ENCODE measurements around the gene ELOVL1. TPM values are rescaled to one million over a fixed set of nuclear protein-coding genes. Genes with fewer than 3 reads are reported as not detected.
A peak's percentile ranks its signal among the peaks of the same experiment; 100 is the strongest.

The ELOVL1 gene
- total RNA-seq, 2 experiments from 2014 or later: 56.0 to 72.1 TPM

DNA sequence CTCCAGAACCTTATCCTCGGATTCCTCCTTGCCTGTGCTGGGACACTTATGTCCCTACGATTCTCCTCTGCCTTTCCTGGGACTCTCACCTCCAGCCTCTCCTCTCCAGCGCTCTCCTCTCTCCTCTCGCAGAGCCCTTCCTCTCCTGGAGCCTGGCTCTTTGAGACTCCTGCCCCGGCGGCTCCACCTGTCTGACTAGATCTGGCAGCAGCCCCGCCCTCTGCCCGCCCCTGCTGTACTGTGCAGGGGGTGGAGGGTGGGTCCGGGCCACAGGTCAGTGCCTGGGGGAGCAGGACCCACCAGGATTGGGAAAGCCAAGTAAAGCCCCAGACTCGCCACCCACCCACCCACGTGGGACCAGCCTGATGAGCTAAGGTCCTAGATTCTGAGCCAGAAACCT is 1.6 kb downstream of the ELOVL1 start:
- H3K36me3 Mint-ChIP-seq (ENCODE audit: low read depth): peaks cover 53% of the 10 kb centered on the region
- H3K27me3 Mint-ChIP-seq: no peaks in the 10 kb centered on the region
- H3K27ac Mint-ChIP-seq: peak overlapping the region; percentile 89
- peaks cover 42% of the 10 kb centered on the region for H3K4me1 Mint-ChIP-seq
- peak overlapping the region; percentile 90 for H3K4me3 Mint-ChIP-seq
- DNase-seq (peak; percentile 37), ATAC-seq (no peak)
- ChIA-PET CTCF (no interaction called here), POLR2A (no interaction called here)
- H3K9me3 Mint-ChIP-seq (ENCODE audit: low read depth): no peaks in the 10 kb centered on the region
- intact Hi-C loops (cut with DNase I, micrococcal nuclease): loop anchor here in 1 of 2 experiments (5.0 to 10.0 kb wide), 5 partner anchors 519 to 1269 kb away; partner anchors contain the start of genes ATP6V0B, DPH2, SLC6A9 and YBX1

- peaks cover 58% of the 10 kb centered on the region for H3K36me3 Mint-ChIP-seq (ENCODE audit: low read depth)
- no peaks in the 10 kb centered on the region for H3K9me3 Mint-ChIP-seq (ENCODE audit: low read depth)
- CTCF ChIA-PET: no interaction called here
- ATAC-seq (no peak), DNase-seq (no peak)
- H3K4me3 Mint-ChIP-seq: peak overlapping the region; percentile 90
- POLR2A ChIA-PET: no interaction called here
- no peaks in the 10 kb centered on the region for H3K27me3 Mint-ChIP-seq
- H3K4me1 Mint-ChIP-seq: peaks cover 47% of the 10 kb centered on the region
- intact Hi-C loops (cut with DNase I, micrococcal nuclease): loop anchor here in 1 of 2 experiments (5.0 to 10.0 kb wide), 5 partner anchors 518 to 1269 kb away; partner anchors contain the start of genes ATP6V0B, DPH2, SLC6A9 and YBX1
- H3K27ac Mint-ChIP-seq: peak overlapping the region; percentile 89
Measured at GRCh38 chr1:43365678-43366077, 2.1 kb downstream of the ELOVL1 start.

GRCh38 chr1:43363935-43364525 is 3.8 kb downstream of the ELOVL1 start:
- H3K4me1 Mint-ChIP-seq: peaks cover 50% of the 10 kb centered on the region
- ChIA-PET POLR2A (no interaction called here), CTCF (no interaction called here)
- intact Hi-C loops (cut with DNase I, micrococcal nuclease): loop anchor here in 1 of 2 experiments (10.0 kb wide), 2 partner anchors 671 to 1271 kb away; partner anchors contain the start of gene SLC6A9
- no peaks in the 10 kb centered on the region for H3K27me3 Mint-ChIP-seq
- DNase-seq: no peak
- no peaks in the 10 kb centered on the region for H3K9me3 Mint-ChIP-seq (ENCODE audit: low read depth)
- ATAC-seq: no peak
- H3K27ac Mint-ChIP-seq: peak overlapping the region; percentile 27
- no peak overlapping the region for H3K4me3 Mint-ChIP-seq
- peaks cover 71% of the 10 kb centered on the region for H3K36me3 Mint-ChIP-seq (ENCODE audit: low read depth)

DNA sequence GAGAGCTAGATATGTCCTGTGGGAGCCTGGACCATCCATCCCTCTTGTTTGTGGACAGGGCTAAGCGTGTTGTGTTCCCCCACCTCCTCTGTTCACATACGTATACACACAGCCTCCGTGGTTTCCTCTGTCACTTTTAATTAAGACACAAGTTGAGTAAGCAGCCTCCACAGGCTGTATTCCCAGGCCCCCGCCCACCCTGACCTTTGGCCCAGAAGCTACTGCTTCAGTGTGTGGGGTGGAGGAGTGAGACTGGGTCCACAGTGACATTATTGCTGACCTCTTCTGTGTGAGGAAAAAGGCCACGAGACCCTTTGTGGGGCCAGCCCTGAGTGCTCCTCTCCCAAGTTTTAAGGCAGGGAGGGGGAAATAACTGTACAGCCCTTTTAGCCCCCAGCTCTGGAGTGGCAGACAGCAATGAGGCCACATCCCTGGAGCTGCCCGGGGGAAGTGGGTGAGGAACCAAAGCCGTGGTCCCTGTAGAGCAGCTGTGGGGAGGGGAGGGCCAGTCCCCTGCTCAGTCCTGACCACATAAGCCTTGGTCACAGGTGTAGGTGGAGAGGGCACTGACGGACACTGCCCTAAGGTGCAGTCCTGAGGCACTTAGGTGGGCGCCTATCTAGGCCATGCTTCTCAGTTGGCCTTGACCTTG is 4.4 kb downstream of the ELOVL1 start:
- peaks cover 44% of the 10 kb centered on the region for H3K4me1 Mint-ChIP-seq
- H3K27me3 Mint-ChIP-seq: no peaks in the 10 kb centered on the region
- no peak overlapping the region for H3K4me3 Mint-ChIP-seq
- POLR2A ChIA-PET: no interaction called here
- H3K36me3 Mint-ChIP-seq (ENCODE audit: low read depth): peaks cover 69% of the 10 kb centered on the region
- CTCF ChIA-PET: no interaction called here
- no peaks in the 10 kb centered on the region for H3K9me3 Mint-ChIP-seq (ENCODE audit: low read depth)
- intact Hi-C loops (cut with DNase I, micrococcal nuclease): loop anchor here in 1 of 2 experiments (10.0 kb wide), 2 partner anchors 671 to 1271 kb away; partner anchors contain the start of gene SLC6A9
- DNase-seq: peak; percentile 29
- ATAC-seq: no peak
- peak overlapping the region; percentile 35 for H3K27ac Mint-ChIP-seq

GRCh38 chr1:43360616-43361015 is 7.2 kb downstream of the ELOVL1 start:
- intact Hi-C loops (cut with DNase I, micrococcal nuclease): loop anchor here in 1 of 2 experiments (10.0 kb wide), 2 partner anchors 674 to 1274 kb away; partner anchors contain the start of gene SLC6A9
- ChIA-PET CTCF (interaction anchor here (1.0 kb wide), 1 partner anchor 30 kb away, joined by 3 read pairs; no protein-coding TSS in a partner anchor), POLR2A (no interaction called here)
- no peaks in the 10 kb centered on the region for H3K9me3 Mint-ChIP-seq (ENCODE audit: low read depth)
- DNase-seq (no peak), ATAC-seq (no peak)
- peaks cover 64% of the 10 kb centered on the region for H3K36me3 Mint-ChIP-seq (ENCODE audit: low read depth)
- H3K4me3 Mint-ChIP-seq: peak overlapping the region; percentile 97
- H3K27me3 Mint-ChIP-seq: no peaks in the 10 kb centered on the region
- no peak overlapping the region for H3K27ac Mint-ChIP-seq
- H3K4me1 Mint-ChIP-seq: peaks cover 39% of the 10 kb centered on the region

DNA sequence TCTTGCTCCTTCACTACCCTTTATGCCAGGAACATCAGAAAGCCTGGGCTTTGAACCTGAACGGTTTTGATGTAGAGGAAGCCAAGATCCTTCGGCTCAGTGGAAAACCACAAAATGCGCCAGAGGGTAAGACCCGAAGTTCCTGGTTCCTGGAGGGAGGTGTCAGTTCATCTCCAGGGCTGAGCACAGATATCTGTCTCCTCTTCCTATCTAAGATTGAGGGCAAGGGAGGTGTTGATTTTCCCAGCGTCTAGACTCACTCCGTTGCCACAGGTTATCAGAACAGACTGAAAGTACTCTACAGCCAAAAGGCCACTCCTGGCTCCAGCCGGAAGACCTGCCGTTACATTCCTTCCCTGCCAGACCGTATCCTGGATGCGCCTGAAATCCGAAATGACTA is 8.1 kb downstream of the ELOVL1 start:
- Mint-ChIP-seq H3K9me3 (ENCODE audit: low read depth) (no peaks in the 10 kb centered on the region), H3K27ac (peak overlapping the region; percentile 86), H3K27me3 (no peaks in the 10 kb centered on the region), H3K36me3 (ENCODE audit: low read depth) (peaks cover 56% of the 10 kb centered on the region), H3K4me1 (peaks cover 33% of the 10 kb centered on the region), H3K4me3 (peak overlapping the region; percentile 97)
- POLR2A ChIA-PET: no interaction called here
- CTCF ChIA-PET: interaction anchor here (1.0 kb wide), 1 partner anchor 31 kb away, joined by 3 read pairs; no protein-coding TSS in a partner anchor
- intact Hi-C loops (cut with DNase I, micrococcal nuclease): loop anchor here (2.0 to 10.0 kb wide), 6 partner anchors 95 to 1275 kb away; partner anchors contain the start of genes CFAP57 (in 1 of the 2), EBNA1BP2 (in 1 of the 2), IPO13 (in 1 of the 2) and SLC6A9 (in 1 of the 2)
- no peak for DNase-seq
- ATAC-seq: no peak

DNA sequence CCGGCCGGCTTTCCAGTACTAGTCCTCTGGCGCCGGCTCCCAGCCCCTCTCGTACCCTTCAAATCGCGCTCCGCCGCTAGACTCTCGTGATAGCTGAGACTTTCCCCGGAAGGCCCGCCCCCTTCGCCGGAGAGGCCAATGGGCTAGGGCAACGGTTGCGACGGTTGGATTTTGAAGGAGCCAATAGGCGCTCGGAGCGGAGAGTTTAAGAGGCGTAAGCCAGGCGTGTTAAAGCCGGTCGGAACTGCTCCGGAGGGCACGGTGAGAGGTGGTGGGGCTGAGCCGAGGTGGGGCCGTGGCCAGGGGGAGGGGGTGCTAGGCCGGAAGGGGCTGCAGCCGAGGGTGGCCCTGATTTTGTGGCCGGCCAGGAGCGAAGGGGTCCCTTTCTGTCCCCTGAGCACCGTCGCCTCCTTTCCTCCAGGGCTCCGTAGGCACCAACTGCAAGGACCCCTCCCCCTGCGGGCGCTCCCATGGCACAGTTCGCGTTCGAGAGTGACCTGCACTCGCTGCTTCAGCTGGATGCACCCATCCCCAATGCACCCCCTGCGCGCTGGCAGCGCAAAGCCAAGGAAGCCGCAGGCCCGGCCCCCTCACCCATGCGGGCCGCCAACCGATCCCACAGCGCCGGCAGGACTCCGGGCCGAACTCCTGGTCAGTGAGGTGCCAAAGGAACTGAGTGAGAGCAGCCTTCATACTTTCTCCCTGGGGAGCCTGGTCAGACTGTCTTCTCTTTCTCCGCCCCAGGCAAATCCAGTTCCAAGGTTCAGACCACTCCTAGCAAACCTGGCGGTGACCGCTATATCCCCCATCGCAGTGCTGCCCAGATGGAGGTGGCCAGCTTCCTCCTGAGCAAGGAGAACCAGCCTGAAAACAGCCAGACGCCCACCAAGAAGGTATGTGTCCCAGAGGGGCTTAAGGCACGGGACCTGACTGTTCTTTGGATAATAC is 8.8 kb downstream of the ELOVL1 start, which contains the start of gene CDC20:
Gene CDC20 (plus strand): TSS at position 236 of the 948 bp plus-strand sequence. CDS start 235 bp downstream, at position 471.
- DNase-seq (peak; percentile 99), ATAC-seq (peak; percentile 99)
- intact Hi-C loops (cut with DNase I, micrococcal nuclease): loop anchor here (1.0 to 5.0 kb wide), 12 partner anchors 9 to 588 kb away; partner anchors contain the start of genes ELOVL1 (in 2 of the 2), CFAP57 (in 1 of the 2), EBNA1BP2 (in 1 of the 2) and IPO13 (in 1 of the 2)
- peaks cover 50% of the 10 kb centered on the region for H3K36me3 Mint-ChIP-seq (ENCODE audit: low read depth)
- H3K4me3 Mint-ChIP-seq: peak within 1 kb of the TSS; percentile 97
- ChIA-PET CTCF (interaction anchor here (0.6 to 2.4 kb wide), 9 partner anchors 9 to 291 kb away, joined by 3 to 10 read pairs (median 4); partner anchors contain the start of genes ELOVL1 and KDM4A), POLR2A (interaction anchor here (1.6 kb wide), 1 partner anchor 9 kb away, joined by 14 read pairs; the partner anchor contains the start of gene ELOVL1)
- peaks cover 32% of the 10 kb centered on the region for H3K4me1 Mint-ChIP-seq
- H3K27ac Mint-ChIP-seq: peak within 1 kb of the TSS; percentile 93
- H3K9me3 Mint-ChIP-seq (ENCODE audit: low read depth): no peaks in the 10 kb centered on the region
- no peaks in the 10 kb centered on the region for H3K27me3 Mint-ChIP-seq

DNA sequence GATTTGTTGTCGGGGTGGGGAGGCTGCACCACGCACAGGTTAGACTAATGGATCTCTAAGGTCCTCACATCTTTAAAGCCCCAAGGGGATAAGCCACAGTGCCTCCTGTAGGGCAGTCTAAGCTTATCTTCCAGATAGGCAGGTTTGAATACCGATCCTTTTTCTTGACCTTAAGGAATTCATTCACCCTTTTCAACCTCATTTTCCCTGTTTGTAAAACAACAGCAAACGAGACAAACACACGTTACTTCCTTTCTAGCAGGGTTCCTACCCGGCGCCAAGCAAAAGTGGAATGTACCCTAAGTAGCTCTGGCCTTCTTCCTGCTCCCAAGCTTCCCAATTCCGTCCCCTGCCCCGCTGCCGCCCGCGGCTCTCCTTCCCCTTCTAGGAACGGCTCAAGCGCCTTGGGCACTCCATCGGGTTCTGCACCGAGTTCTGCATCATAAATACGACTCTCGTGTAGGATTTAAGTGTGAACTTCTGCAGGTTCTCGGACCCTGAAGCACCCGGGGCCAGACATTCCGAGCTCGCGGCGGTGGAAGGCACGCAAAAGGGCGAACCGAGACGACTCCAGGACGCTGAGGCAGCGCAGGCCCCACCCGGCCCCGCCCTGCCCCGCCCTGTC is 9.6 kb downstream of the ELOVL1 start:
- ChIA-PET POLR2A (interaction anchor here (1.6 kb wide), 1 partner anchor 9 kb away, joined by 14 read pairs; the partner anchor contains the start of gene ELOVL1), CTCF (interaction anchor here (0.6 to 2.4 kb wide), 11 partner anchors 10 to 291 kb away, joined by 3 to 10 read pairs (median 4); partner anchors contain the start of genes ELOVL1, KDM4A, MED8 and SZT2)
- Mint-ChIP-seq H3K36me3 (ENCODE audit: low read depth) (peaks cover 43% of the 10 kb centered on the region), H3K27ac (peak overlapping the region; percentile 93), H3K4me3 (peak overlapping the region; percentile 97), H3K9me3 (ENCODE audit: low read depth) (no peaks in the 10 kb centered on the region), H3K4me1 (peaks cover 30% of the 10 kb centered on the region), H3K27me3 (no peaks in the 10 kb centered on the region)
- ATAC-seq (peak; percentile 15), DNase-seq (peak; percentile 49)
- intact Hi-C loops (cut with DNase I, micrococcal nuclease): loop anchor here (1.0 to 5.0 kb wide), 12 partner anchors 9 to 589 kb away; partner anchors contain the start of genes ELOVL1 (in 2 of the 2), CFAP57 (in 1 of the 2), EBNA1BP2 (in 1 of the 2) and IPO13 (in 1 of the 2)

DNA sequence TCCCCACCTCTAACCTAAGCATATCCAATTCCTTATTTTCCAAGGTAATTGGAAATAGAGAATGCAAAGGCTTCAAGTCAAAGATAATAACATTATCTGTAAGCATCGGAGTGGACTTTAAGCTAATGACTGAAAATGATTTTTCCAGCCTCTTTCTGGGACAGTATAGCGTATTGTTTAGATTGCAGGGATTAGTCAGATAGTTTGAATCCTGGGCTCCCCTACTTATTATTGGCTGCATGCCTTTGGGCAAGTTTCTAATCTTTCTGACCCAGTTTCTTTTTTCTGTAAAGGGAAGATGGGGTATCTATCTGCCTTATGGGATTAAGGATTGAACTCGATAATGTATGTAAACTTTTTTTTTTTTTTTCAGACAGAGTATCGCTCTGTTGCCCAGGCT is 10.6 kb downstream of the ELOVL1 start:
- CTCF ChIA-PET: interaction anchor here (0.7 to 2.4 kb wide), 5 partner anchors 11 to 1437 kb away, joined by 3 to 10 read pairs (median 4); partner anchors contain the start of genes ELOVL1 and MPL
- H3K4me3 Mint-ChIP-seq: peak overlapping the region; percentile 97
- DNase-seq (no peak), ATAC-seq (no peak)
- intact Hi-C loops (cut with DNase I, micrococcal nuclease): loop anchor here in 1 of 2 experiments (5.0 kb wide), 1 partner anchor 130 kb away; no protein-coding TSS in a partner anchor
- H3K9me3 Mint-ChIP-seq (ENCODE audit: low read depth): no peaks in the 10 kb centered on the region
- POLR2A ChIA-PET: no interaction called here
- peaks cover 36% of the 10 kb centered on the region for H3K36me3 Mint-ChIP-seq (ENCODE audit: low read depth)
- H3K4me1 Mint-ChIP-seq: peaks cover 28% of the 10 kb centered on the region
- H3K27me3 Mint-ChIP-seq: no peaks in the 10 kb centered on the region
- no peak overlapping the region for H3K27ac Mint-ChIP-seq

DNA sequence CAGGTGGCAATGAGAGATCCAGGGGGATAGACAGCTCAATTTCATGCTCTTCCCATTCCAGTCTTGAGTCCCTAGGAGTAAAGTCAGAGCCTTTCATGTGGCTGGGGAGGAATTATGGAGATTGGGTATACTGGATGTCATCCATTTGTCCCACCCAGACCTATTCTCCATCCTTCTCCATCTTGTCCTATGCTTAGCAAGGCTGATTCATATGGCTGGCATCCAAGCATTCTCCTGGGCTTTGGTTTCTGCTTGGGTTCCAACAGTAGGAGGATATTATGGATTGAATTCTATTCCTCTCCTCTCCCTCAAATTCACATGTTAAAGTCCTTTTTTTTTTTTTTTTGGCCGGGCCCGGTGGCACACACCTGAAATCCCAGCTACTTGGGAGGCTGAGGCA is 12.9 kb downstream of the ELOVL1 start:
- H3K4me3 Mint-ChIP-seq: no peak overlapping the region
- intact Hi-C loops (cut with DNase I, micrococcal nuclease): loop anchor here in 1 of 2 experiments (5.0 kb wide), 1 partner anchor 128 kb away; no protein-coding TSS in a partner anchor
- H3K36me3 Mint-ChIP-seq (ENCODE audit: low read depth): peaks cover 14% of the 10 kb centered on the region
- H3K9me3 Mint-ChIP-seq (ENCODE audit: low read depth): no peaks in the 10 kb centered on the region
- CTCF ChIA-PET: no interaction called here
- no peak overlapping the region for H3K27ac Mint-ChIP-seq
- peaks cover 10% of the 10 kb centered on the region for H3K4me1 Mint-ChIP-seq
- ATAC-seq (no peak), DNase-seq (no peak)
- H3K27me3 Mint-ChIP-seq: no peaks in the 10 kb centered on the region
- POLR2A ChIA-PET: no interaction called here
